IMR-90 (cell line): ENCODE results near the gene R3HDM4. TPM values are rescaled to one million over a fixed set of nuclear protein-coding genes. Genes with fewer than 3 reads are reported as not detected.

ENCODE experiments used
- ATAC-seq: fragments of 200-7000 bp; cut with Tn5 transposase; 2 replicates; pipeline ENCODE4 v1.9.1; 2020; ENCODE audit warnings: low read depth, mild to moderate bottlenecking, moderate library complexity
- BruUV-seq: library from RNA; stranded (reverse); fragments of 400-500 nt; replicated peaks from 2 replicates; lab custom pipeline; 2021; lab: Mats Ljungman, UMichigan
- CTCF ChIA-PET: fragments of 300-600 bp; formaldehyde crosslinking; extraction: SDS; loops from one replicate; lab custom pipeline; 2021; ENCODE audit warnings: antibody characterized with exemption; lab: Yijun Ruan, JAX
- POLR2A ChIA-PET: fragments of 300-600 bp; sonication (Branson Sonifier 250); formaldehyde crosslinking; loops from one replicate; lab custom pipeline; 2022; ENCODE audit warnings: antibody characterized with exemption; ENCODE audit not compliant: unreplicated experiment; lab: Charles Lee
- DNase-seq: peaks from one replicate; pipeline ENCODE4 v3.0.0; 2013
- H2AFZ ChIP-seq: replicated peaks from 2 replicates; pipeline ENCODE3; 2013; ENCODE audit warnings: low read length, mild to moderate bottlenecking; ENCODE audit not compliant: poor library complexity
- H2AK5ac ChIP-seq: 2 replicates; pipeline ENCODE4 v1.6.1; 2013; ENCODE audit warnings: low read depth, low read length, inconsistent platforms
- H2AK9ac ChIP-seq: replicated peaks from 2 replicates; pipeline ENCODE3; 2013; ENCODE audit warnings: mild to moderate bottlenecking, low read depth, low read length, moderate library complexity; ENCODE audit not compliant: poor library complexity
- H2BK120ac ChIP-seq: 2 replicates; pipeline ENCODE4 v1.6.1; 2013; ENCODE audit warnings: low read depth, low read length, inconsistent platforms
- H2BK15ac ChIP-seq: 3 replicates; pipeline ENCODE4 v1.6.1; 2013; ENCODE audit warnings: low read depth, low read length, inconsistent platforms
- H2BK20ac ChIP-seq: 2 replicates; pipeline ENCODE4 v1.6.1; 2013; ENCODE audit warnings: low read depth, mild to moderate bottlenecking, inconsistent platforms, low read length, moderate library complexity
- H2BK5ac ChIP-seq: 2 replicates; pipeline ENCODE4 v1.6.1; 2013; ENCODE audit warnings: mild to moderate bottlenecking, low read depth, low read length, inconsistent platforms; ENCODE audit not compliant: poor library complexity, severe bottlenecking
- H3K14ac ChIP-seq: replicated peaks from 2 replicates; pipeline ENCODE4 v1.6.1; 2013; ENCODE audit warnings: low read depth, low read length, inconsistent platforms
- H3K18ac ChIP-seq: 2 replicates; pipeline ENCODE4 v1.6.1; 2013; ENCODE audit warnings: low read depth, low read length, control low read depth
- H3K23ac ChIP-seq: 2 replicates; pipeline ENCODE4 v1.6.1; 2013; ENCODE audit warnings: low read depth, low read length, inconsistent platforms
- H3K27ac ChIP-seq: 2 replicates; pipeline ENCODE4 v1.5.1; 2013; ENCODE audit warnings: mild to moderate bottlenecking, control low read depth, low read length; ENCODE audit not compliant: insufficient read depth
- H3K27me3 ChIP-seq: 2 replicates; pipeline ENCODE4 v1.6.1; 2013; ENCODE audit warnings: low read length; ENCODE audit not compliant: control insufficient read depth, insufficient read depth
- H3K36me3 ChIP-seq: 2 replicates; pipeline ENCODE4 v1.6.1; 2013; ENCODE audit warnings: low read length, mixed read lengths; ENCODE audit not compliant: control insufficient read depth, insufficient read depth
- H3K4ac ChIP-seq: 2 replicates; pipeline ENCODE4 v1.6.1; 2013; ENCODE audit warnings: low read depth, low read length, inconsistent platforms
- H3K4me1 ChIP-seq: 2 replicates; pipeline ENCODE4 v1.6.1; 2013; ENCODE audit warnings: low read length, mixed read lengths; ENCODE audit not compliant: control insufficient read depth, insufficient read depth
- H3K4me2 ChIP-seq: 2 replicates; pipeline ENCODE4 v1.6.1; 2013; ENCODE audit warnings: low read depth, mild to moderate bottlenecking, control low read depth, low read length, moderate library complexity
- H3K4me3 ChIP-seq: 2 replicates; pipeline ENCODE4 v1.5.1; 2013; ENCODE audit warnings: low read depth, mild to moderate bottlenecking, control low read depth, low read length, moderate library complexity; ENCODE audit not compliant: insufficient read depth
- H3K56ac ChIP-seq: 2 replicates; pipeline ENCODE4 v1.6.1; 2013; ENCODE audit warnings: low read length, inconsistent platforms; ENCODE audit not compliant: insufficient read depth; ENCODE audit errors: extremely low read depth
- H3K79me1 ChIP-seq, 2 experiments: 2 replicates each; pipeline ENCODE4 v1.6.1; 2013; ENCODE audit warnings: low read length in 2 of 2, inconsistent platforms in 1 of 2, low read depth in 1 of 2
- H3K9ac ChIP-seq: 2 replicates; pipeline ENCODE4 v1.6.1; 2013; ENCODE audit warnings: low read depth, low read length, control low read depth
- H3K9me1 ChIP-seq: 2 replicates; pipeline ENCODE4 v1.6.1; 2013; ENCODE audit warnings: low read length, inconsistent platforms; ENCODE audit not compliant: insufficient read depth
- H3K9me3 ChIP-seq: 2 replicates; pipeline ENCODE4 v1.6.1; 2013; ENCODE audit warnings: low read length; ENCODE audit not compliant: control insufficient read depth, insufficient read depth
- H4K20me1 ChIP-seq: 2 replicates; pipeline ENCODE4 v1.6.1; 2013; ENCODE audit warnings: low read length, inconsistent platforms; ENCODE audit not compliant: insufficient read depth
- H4K5ac ChIP-seq: 2 replicates; pipeline ENCODE4 v1.6.1; 2013; ENCODE audit warnings: mild to moderate bottlenecking, low read depth, low read length, control low read depth
- H4K8ac ChIP-seq, 2 experiments: 2 replicates each; pipeline ENCODE4 v1.6.1; 2013; ENCODE audit warnings: low read depth in 2 of 2, low read length in 2 of 2, control low read depth in 1 of 2, inconsistent platforms in 1 of 2
- H4K91ac ChIP-seq: 2 replicates; pipeline ENCODE4 v1.6.1; 2013; ENCODE audit warnings: low read depth, low read length, inconsistent platforms; ENCODE audit not compliant: insufficient read depth
- CEBPB ChIP-seq: IDR thresholded peaks from 2 replicates; pipeline ENCODE4 v1.6.1; 2012; ENCODE audit warnings: low read depth, low read length, improper control_type of control experiment
- CHD1 ChIP-seq: IDR thresholded peaks from 2 replicates; pipeline ENCODE4 v1.6.1; 2012; ENCODE audit warnings: low read depth, low read length, improper control_type of control experiment
- FOS ChIP-seq: fragments of 150-350 bp; IDR thresholded peaks from 2 replicates; pipeline ENCODE4 v1.6.1; 2016; ENCODE audit warnings: low read depth, low read length
- MAFK ChIP-seq: IDR thresholded peaks from 2 replicates; pipeline ENCODE4 v1.6.1; 2012; ENCODE audit warnings: low read depth, low read length, improper control_type of control experiment
- MAZ ChIP-seq: IDR thresholded peaks from 2 replicates; pipeline ENCODE4 v1.6.1; 2012; ENCODE audit warnings: low read depth, mild to moderate bottlenecking, low read length, improper control_type of control experiment, moderate library complexity, borderline replicate concordance
- MXI1 ChIP-seq: IDR thresholded peaks from 2 replicates; pipeline ENCODE4 v1.6.1; 2012; ENCODE audit warnings: low read depth, mild to moderate bottlenecking, low read length, moderate library complexity, borderline replicate concordance
- NFE2L2 ChIP-seq: fragments of 150-350 bp; IDR thresholded peaks from 2 replicates; pipeline ENCODE4 v1.6.1; 2016; ENCODE audit warnings: low read depth, mild to moderate bottlenecking, low read length
- RAD21 ChIP-seq: IDR thresholded peaks from 2 replicates; pipeline ENCODE4 v1.6.1; 2012; ENCODE audit warnings: low read length, improper control_type of control experiment
- RCOR1 ChIP-seq: IDR thresholded peaks from 2 replicates; pipeline ENCODE4 v1.6.1; 2012; ENCODE audit warnings: mild to moderate bottlenecking, low read length, improper control_type of control experiment; ENCODE audit not compliant: insufficient replicate concordance
- SMC3 ChIP-seq: fragments of 150-350 bp; IDR thresholded peaks from 2 replicates; pipeline ENCODE4 v1.6.1; 2016; ENCODE audit warnings: low read depth, mild to moderate bottlenecking, antibody characterized with exemption, low read length, moderate library complexity
- WGBS, 2 experiments: methylation state at CpG; one replicate each; pipeline versions ENCODE4 v1.1.5 to v1.1.7; 2013; ENCODE audit warnings: missing lambda C conversion rate in 2 of 2; ENCODE audit not compliant: insufficient read length in 1 of 2; ENCODE audit errors: extremely low coverage in 2 of 2; 5-methylcytosine and 5-hydroxymethylcytosine counted together
- dilution Hi-C: fragments of 300-500 bp; cut with HindIII; formaldehyde crosslinking; loops from one replicate; pipeline ENCODE4 v1.14.3; 2018; ENCODE audit warnings: low sequenced_read_pairs; ENCODE audit not compliant: unreplicated experiment
- in situ Hi-C: fragments of 300-500 bp; cut with MboI; formaldehyde crosslinking; loops from 3 replicates; pipeline ENCODE4 v1.14.3; 2019; ENCODE audit warnings: low sequenced_read_pairs, inconsistent platforms, mixed read lengths
- intact Hi-C: fragments of 100-400 bp; cut with micrococcal nuclease; formaldehyde crosslinking; loops from 2 replicates; pipeline ENCODE4 v1.10.0; 2022
- polyA plus RNA-seq, 3 experiments: library from polyadenylated mRNA; depleted of rRNA; stranded (reverse); fragments of >200 nt; gene quantifications; 2 replicates each; pipeline ENCODE4 v1.2.3, GENCODE V29; 2012; ENCODE audit warnings: low replicate concordance in 1 of 3
- total RNA-seq: library from RNA; depleted of rRNA; stranded (reverse); fragments of >200 nt; gene quantifications from 2 replicates; pipeline ENCODE4 v1.2.3, GENCODE V29; 2012
- TF ChIP-seq, protein P1 (sequence below): fragments of 150-350 bp; IDR thresholded peaks from 2 replicates; pipeline ENCODE4 v1.6.1; 2016; ENCODE audit warnings: low read depth, mild to moderate bottlenecking, low read length, moderate library complexity, borderline replicate concordance

The R3HDM4 gene
- total and polyA plus RNA-seq, 2 of the 4 experiments (the other 2 are of a cell fraction): 9.0 to 51.5 TPM

DNA sequence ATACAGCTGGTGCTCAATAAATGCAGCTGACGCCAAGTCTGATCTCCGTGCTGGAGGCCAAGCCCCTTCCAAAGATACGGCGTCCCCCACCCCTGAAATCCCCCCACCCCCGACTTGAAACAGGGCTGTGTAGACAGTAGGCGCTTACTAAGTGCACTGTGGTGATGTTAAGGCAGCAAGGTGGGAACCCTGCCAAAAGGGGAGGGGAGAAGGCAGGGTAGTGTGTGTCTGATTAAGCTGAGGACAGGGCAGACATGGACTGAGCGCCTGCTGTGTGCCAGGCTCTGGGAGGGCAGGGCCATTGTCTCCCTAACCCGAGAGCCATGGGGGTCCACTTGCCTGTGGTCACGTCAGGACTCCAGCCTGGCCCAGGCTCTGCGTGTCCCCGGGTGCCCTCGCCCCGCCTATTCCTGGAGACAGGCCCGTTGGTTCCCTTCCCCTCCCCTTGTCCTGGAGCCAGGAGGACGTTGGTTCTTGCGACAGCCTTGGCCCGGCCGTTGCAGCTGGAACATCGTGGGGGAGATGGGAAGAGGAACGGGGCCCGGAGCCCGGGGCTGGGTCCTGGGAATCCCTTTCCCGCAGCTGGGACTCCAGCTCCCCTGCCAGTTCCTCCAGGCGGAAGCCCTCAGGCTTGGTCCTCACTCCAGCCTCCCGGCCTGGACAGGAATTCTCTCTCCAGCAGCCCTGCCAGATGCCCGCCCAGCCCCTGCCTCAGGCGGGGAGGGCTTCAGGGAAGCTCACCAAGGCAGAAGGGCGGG lies 62.6 kb downstream of the R3HDM4 start:
- Histone ChIP-seq H2BK120ac (peak overlapping the region; percentile 59), H2AK5ac (peak overlapping the region; percentile 88), H3K27ac (peak overlapping the region; percentile 90), H3K14ac (peak overlapping the region; percentile 13; the same call in 1 of the 2 replicates), H3K18ac (peak overlapping the region; percentile 56), H2BK5ac (peak overlapping the region; percentile 70), H3K79me1 (no peaks in the 10 kb centered on the region), H2AK9ac (peak overlapping the region; percentile 95), H4K5ac (peak overlapping the region; percentile 68), H3K4me2 (peak overlapping the region; percentile 23; the same call in 1 of the 2 replicates), H3K4me1 (peaks cover 6% of the 10 kb centered on the region), H3K9me1 (no peaks in the 10 kb centered on the region), H3K27me3 (peaks cover 4% of the 10 kb centered on the region; the same call in 1 of the 2 replicates), H3K56ac (peak overlapping the region; percentile 47), H3K36me3 (no peaks in the 10 kb centered on the region), H3K9me3 (no peaks in the 10 kb centered on the region), H3K23ac (peak overlapping the region; percentile 84; the same call in 1 of the 2 replicates), H3K4ac (peak overlapping the region; percentile 84), H2BK15ac (peak overlapping the region; percentile 97; the same call in 2 of the 3 replicates), H3K4me3 (no peak overlapping the region), H2BK20ac (peak overlapping the region; percentile 52; the same call in 1 of the 2 replicates), H4K8ac (peak overlapping the region; percentile 54 to 94; a peak in 3 of 4 replicates), H3K9ac (peak overlapping the region; percentile 32), H4K20me1 (no peaks in the 10 kb centered on the region), H4K91ac (peak overlapping the region; percentile 90), H2AFZ (peak overlapping the region; percentile 89)
- WGBS, 2 experiments: 0% methylated on average over 1 of the region's 28 CpGs; no CpG with 5 or more reads in 1 of the 2 experiments
- in situ Hi-C loops (no loop called here), dilution Hi-C loops (no loop called here), intact Hi-C loops (loop anchor here (1.0 kb wide), 1 partner anchor 35 kb away; no protein-coding TSS in a partner anchor)
- ChIA-PET CTCF (no interaction called here), POLR2A (no interaction called here)
- no peak for TF ChIP-seq FOS
- TF ChIP-seq MXI1: no peak
- peak; percentile 54; the same call in 1 of the 2 replicates for TF ChIP-seq MAZ
- TF ChIP-seq, protein P1, sequence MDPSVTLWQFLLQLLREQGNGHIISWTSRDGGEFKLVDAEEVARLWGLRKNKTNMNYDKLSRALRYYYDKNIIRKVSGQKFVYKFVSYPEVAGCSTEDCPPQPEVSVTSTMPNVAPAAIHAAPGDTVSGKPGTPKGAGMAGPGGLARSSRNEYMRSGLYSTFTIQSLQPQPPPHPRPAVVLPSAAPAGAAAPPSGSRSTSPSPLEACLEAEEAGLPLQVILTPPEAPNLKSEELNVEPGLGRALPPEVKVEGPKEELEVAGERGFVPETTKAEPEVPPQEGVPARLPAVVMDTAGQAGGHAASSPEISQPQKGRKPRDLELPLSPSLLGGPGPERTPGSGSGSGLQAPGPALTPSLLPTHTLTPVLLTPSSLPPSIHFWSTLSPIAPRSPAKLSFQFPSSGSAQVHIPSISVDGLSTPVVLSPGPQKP: no peak
- TF ChIP-seq CEBPB: peak; percentile 89
- no peak for TF ChIP-seq SMC3
- TF ChIP-seq NFE2L2: no peak
- TF ChIP-seq RCOR1: no peak
- TF ChIP-seq RAD21: no peak
- TF ChIP-seq MAFK: no peak
- no peak for TF ChIP-seq CHD1
- no TSS peak for BruUV-seq
- DNase-seq: peak; percentile 81
- ATAC-seq: peak; percentile 88
